IMR-90 (cell line): ENCODE data around the gene CACNA1F. TPM values are rescaled to one million over a fixed set of nuclear protein-coding genes. Genes with fewer than 3 reads are reported as not detected.

Source experiments
- ATAC-seq: fragments of 200-7000 bp; cut with Tn5 transposase; 2 replicates; pipeline ENCODE4 v1.9.1; 2020; ENCODE audit warnings: low read depth, mild to moderate bottlenecking, moderate library complexity
- BruUV-seq: library from RNA; stranded (reverse); fragments of 400-500 nt; replicated peaks from 2 replicates; lab custom pipeline; 2021; lab: Mats Ljungman, UMichigan
- CTCF ChIA-PET: fragments of 300-600 bp; formaldehyde crosslinking; extraction: SDS; loops from one replicate; lab custom pipeline; 2021; ENCODE audit warnings: antibody characterized with exemption; lab: Yijun Ruan, JAX
- POLR2A ChIA-PET: fragments of 300-600 bp; sonication (Branson Sonifier 250); formaldehyde crosslinking; loops from one replicate; lab custom pipeline; 2022; ENCODE audit warnings: antibody characterized with exemption; ENCODE audit not compliant: unreplicated experiment; lab: Charles Lee
- DNase-seq: peaks from one replicate; pipeline ENCODE4 v3.0.0; 2013
- H2AFZ ChIP-seq: replicated peaks from 2 replicates; pipeline ENCODE3; 2013; ENCODE audit warnings: low read length, mild to moderate bottlenecking; ENCODE audit not compliant: poor library complexity
- H2AK5ac ChIP-seq: 2 replicates; pipeline ENCODE4 v1.6.1; 2013; ENCODE audit warnings: low read depth, low read length, inconsistent platforms
- H2AK9ac ChIP-seq: replicated peaks from 2 replicates; pipeline ENCODE3; 2013; ENCODE audit warnings: mild to moderate bottlenecking, low read depth, low read length, moderate library complexity; ENCODE audit not compliant: poor library complexity
- H2BK120ac ChIP-seq: 2 replicates; pipeline ENCODE4 v1.6.1; 2013; ENCODE audit warnings: low read depth, low read length, inconsistent platforms
- H2BK15ac ChIP-seq: 3 replicates; pipeline ENCODE4 v1.6.1; 2013; ENCODE audit warnings: low read depth, low read length, inconsistent platforms
- H2BK20ac ChIP-seq: 2 replicates; pipeline ENCODE4 v1.6.1; 2013; ENCODE audit warnings: low read depth, mild to moderate bottlenecking, inconsistent platforms, low read length, moderate library complexity
- H2BK5ac ChIP-seq: 2 replicates; pipeline ENCODE4 v1.6.1; 2013; ENCODE audit warnings: mild to moderate bottlenecking, low read depth, low read length, inconsistent platforms; ENCODE audit not compliant: poor library complexity, severe bottlenecking
- H3K14ac ChIP-seq: replicated peaks from 2 replicates; pipeline ENCODE4 v1.6.1; 2013; ENCODE audit warnings: low read depth, low read length, inconsistent platforms
- H3K18ac ChIP-seq: 2 replicates; pipeline ENCODE4 v1.6.1; 2013; ENCODE audit warnings: low read depth, low read length, control low read depth
- H3K23ac ChIP-seq: 2 replicates; pipeline ENCODE4 v1.6.1; 2013; ENCODE audit warnings: low read depth, low read length, inconsistent platforms
- H3K27ac ChIP-seq: 2 replicates; pipeline ENCODE4 v1.5.1; 2013; ENCODE audit warnings: mild to moderate bottlenecking, control low read depth, low read length; ENCODE audit not compliant: insufficient read depth
- H3K27me3 ChIP-seq: 2 replicates; pipeline ENCODE4 v1.6.1; 2013; ENCODE audit warnings: low read length; ENCODE audit not compliant: control insufficient read depth, insufficient read depth
- H3K36me3 ChIP-seq: 2 replicates; pipeline ENCODE4 v1.6.1; 2013; ENCODE audit warnings: low read length, mixed read lengths; ENCODE audit not compliant: control insufficient read depth, insufficient read depth
- H3K4ac ChIP-seq: 2 replicates; pipeline ENCODE4 v1.6.1; 2013; ENCODE audit warnings: low read depth, low read length, inconsistent platforms
- H3K4me1 ChIP-seq: 2 replicates; pipeline ENCODE4 v1.6.1; 2013; ENCODE audit warnings: low read length, mixed read lengths; ENCODE audit not compliant: control insufficient read depth, insufficient read depth
- H3K4me2 ChIP-seq: 2 replicates; pipeline ENCODE4 v1.6.1; 2013; ENCODE audit warnings: low read depth, mild to moderate bottlenecking, control low read depth, low read length, moderate library complexity
- H3K4me3 ChIP-seq: 2 replicates; pipeline ENCODE4 v1.5.1; 2013; ENCODE audit warnings: low read depth, mild to moderate bottlenecking, control low read depth, low read length, moderate library complexity; ENCODE audit not compliant: insufficient read depth
- H3K56ac ChIP-seq: 2 replicates; pipeline ENCODE4 v1.6.1; 2013; ENCODE audit warnings: low read length, inconsistent platforms; ENCODE audit not compliant: insufficient read depth; ENCODE audit errors: extremely low read depth
- H3K79me1 ChIP-seq, 2 experiments: 2 replicates each; pipeline ENCODE4 v1.6.1; 2013; ENCODE audit warnings: low read length in 2 of 2, inconsistent platforms in 1 of 2, low read depth in 1 of 2
- H3K9ac ChIP-seq: 2 replicates; pipeline ENCODE4 v1.6.1; 2013; ENCODE audit warnings: low read depth, low read length, control low read depth
- H3K9me1 ChIP-seq: 2 replicates; pipeline ENCODE4 v1.6.1; 2013; ENCODE audit warnings: low read length, inconsistent platforms; ENCODE audit not compliant: insufficient read depth
- H3K9me3 ChIP-seq: 2 replicates; pipeline ENCODE4 v1.6.1; 2013; ENCODE audit warnings: low read length; ENCODE audit not compliant: control insufficient read depth, insufficient read depth
- H4K20me1 ChIP-seq: 2 replicates; pipeline ENCODE4 v1.6.1; 2013; ENCODE audit warnings: low read length, inconsistent platforms; ENCODE audit not compliant: insufficient read depth
- H4K5ac ChIP-seq: 2 replicates; pipeline ENCODE4 v1.6.1; 2013; ENCODE audit warnings: mild to moderate bottlenecking, low read depth, low read length, control low read depth
- H4K8ac ChIP-seq, 2 experiments: 2 replicates each; pipeline ENCODE4 v1.6.1; 2013; ENCODE audit warnings: low read depth in 2 of 2, low read length in 2 of 2, control low read depth in 1 of 2, inconsistent platforms in 1 of 2
- H4K91ac ChIP-seq: 2 replicates; pipeline ENCODE4 v1.6.1; 2013; ENCODE audit warnings: low read depth, low read length, inconsistent platforms; ENCODE audit not compliant: insufficient read depth
- CEBPB ChIP-seq: IDR thresholded peaks from 2 replicates; pipeline ENCODE4 v1.6.1; 2012; ENCODE audit warnings: low read depth, low read length, improper control_type of control experiment
- FOS ChIP-seq: fragments of 150-350 bp; IDR thresholded peaks from 2 replicates; pipeline ENCODE4 v1.6.1; 2016; ENCODE audit warnings: low read depth, low read length
- MAFK ChIP-seq: IDR thresholded peaks from 2 replicates; pipeline ENCODE4 v1.6.1; 2012; ENCODE audit warnings: low read depth, low read length, improper control_type of control experiment
- MAZ ChIP-seq: IDR thresholded peaks from 2 replicates; pipeline ENCODE4 v1.6.1; 2012; ENCODE audit warnings: low read depth, mild to moderate bottlenecking, low read length, improper control_type of control experiment, moderate library complexity, borderline replicate concordance
- MXI1 ChIP-seq: IDR thresholded peaks from 2 replicates; pipeline ENCODE4 v1.6.1; 2012; ENCODE audit warnings: low read depth, mild to moderate bottlenecking, low read length, moderate library complexity, borderline replicate concordance
- NFE2L2 ChIP-seq: fragments of 150-350 bp; IDR thresholded peaks from 2 replicates; pipeline ENCODE4 v1.6.1; 2016; ENCODE audit warnings: low read depth, mild to moderate bottlenecking, low read length
- POLR2A ChIP-seq: IDR thresholded peaks from 2 replicates; pipeline ENCODE4 v1.6.1; 2012; ENCODE audit warnings: mild to moderate bottlenecking, low read depth, low read length
- RAD21 ChIP-seq: IDR thresholded peaks from 2 replicates; pipeline ENCODE4 v1.6.1; 2012; ENCODE audit warnings: low read length, improper control_type of control experiment
- RCOR1 ChIP-seq: IDR thresholded peaks from 2 replicates; pipeline ENCODE4 v1.6.1; 2012; ENCODE audit warnings: mild to moderate bottlenecking, low read length, improper control_type of control experiment; ENCODE audit not compliant: insufficient replicate concordance
- RFX5 ChIP-seq: IDR thresholded peaks from 2 replicates; pipeline ENCODE4 v1.8.0; 2012; ENCODE audit warnings: low read depth, mild to moderate bottlenecking, low read length, moderate library complexity
- WGBS, 2 experiments: methylation state at CpG; one replicate each; pipeline versions ENCODE4 v1.1.5 to v1.1.7; 2013; ENCODE audit warnings: missing lambda C conversion rate in 2 of 2; ENCODE audit not compliant: insufficient read length in 1 of 2; ENCODE audit errors: extremely low coverage in 2 of 2; 5-methylcytosine and 5-hydroxymethylcytosine counted together
- dilution Hi-C: fragments of 300-500 bp; cut with HindIII; formaldehyde crosslinking; loops from one replicate; pipeline ENCODE4 v1.14.3; 2018; ENCODE audit warnings: low sequenced_read_pairs; ENCODE audit not compliant: unreplicated experiment
- in situ Hi-C: fragments of 300-500 bp; cut with MboI; formaldehyde crosslinking; loops from 3 replicates; pipeline ENCODE4 v1.14.3; 2019; ENCODE audit warnings: low sequenced_read_pairs, inconsistent platforms, mixed read lengths
- intact Hi-C: fragments of 100-400 bp; cut with micrococcal nuclease; formaldehyde crosslinking; loops from 2 replicates; pipeline ENCODE4 v1.10.0; 2022
- polyA plus RNA-seq, 3 experiments: library from polyadenylated mRNA; depleted of rRNA; stranded (reverse); fragments of >200 nt; gene quantifications; 2 replicates each; pipeline ENCODE4 v1.2.3, GENCODE V29; 2012; ENCODE audit warnings: low replicate concordance in 1 of 3
- total RNA-seq: library from RNA; depleted of rRNA; stranded (reverse); fragments of >200 nt; gene quantifications from 2 replicates; pipeline ENCODE4 v1.2.3, GENCODE V29; 2012
- TF ChIP-seq, protein P1 (sequence below): fragments of 150-350 bp; IDR thresholded peaks from 2 replicates; pipeline ENCODE4 v1.6.1; 2017; ENCODE audit warnings: mild to moderate bottlenecking, antibody characterized with exemption, low read length, low read depth
- TF ChIP-seq, protein P2 (sequence below): conservative IDR thresholded peaks from 2 replicates; pipeline ENCODE4 v1.5.1; 2012; ENCODE audit warnings: mild to moderate bottlenecking, low read depth, low read length, improper control_type of control experiment
- TF ChIP-seq, protein P3 (sequence below): fragments of 150-350 bp; IDR thresholded peaks from 2 replicates; pipeline ENCODE4 v1.6.1; 2016; ENCODE audit warnings: low read depth, mild to moderate bottlenecking, low read length, moderate library complexity, borderline replicate concordance

The CACNA1F gene
- total and polyA plus RNA-seq, 2 of the 4 experiments (the other 2 are of a cell fraction) = not detected

DNA sequence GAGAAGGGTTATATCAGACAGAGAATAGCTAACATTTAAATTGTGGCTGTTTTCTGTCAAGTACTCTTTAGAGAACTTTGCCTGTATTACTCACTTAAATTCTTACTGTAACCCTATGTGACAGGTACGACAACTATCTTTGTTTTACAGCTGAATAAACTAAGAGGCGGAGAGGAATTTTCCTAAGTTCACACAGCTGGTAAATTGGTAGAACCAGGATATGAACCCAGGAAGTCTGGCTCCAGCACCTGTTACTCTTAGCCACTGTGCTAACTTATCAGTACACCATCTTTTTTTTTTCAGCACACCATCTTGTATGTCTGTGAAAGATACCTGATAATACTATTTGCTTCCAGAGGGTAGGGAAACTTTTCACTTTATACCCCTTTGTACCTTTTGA lies 31.1 kb downstream of the CACNA1F start:
- Histone ChIP-seq H3K9me3 (no peaks in the 10 kb centered on the region), H4K91ac (no peak overlapping the region), H3K4ac (no peak overlapping the region), H3K4me1 (no peaks in the 10 kb centered on the region), H2AFZ (no peak overlapping the region), H3K23ac (no peak overlapping the region), H3K4me2 (no peak overlapping the region), H2AK9ac (no peak overlapping the region), H2BK20ac (no peak overlapping the region), H4K5ac (no peak overlapping the region), H3K27ac (no peak overlapping the region), H3K9me1 (no peaks in the 10 kb centered on the region), H2AK5ac (no peak overlapping the region), H3K14ac (no peak overlapping the region), H2BK120ac (no peak overlapping the region), H3K18ac (no peak overlapping the region), H4K8ac (no peak overlapping the region), H3K27me3 (peaks cover 15% of the 10 kb centered on the region), H3K79me1 (no peaks in the 10 kb centered on the region), H3K56ac (no peak overlapping the region), H3K4me3 (no peak overlapping the region), H3K36me3 (no peaks in the 10 kb centered on the region), H2BK5ac (no peak overlapping the region), H2BK15ac (no peak overlapping the region), H3K9ac (no peak overlapping the region), H4K20me1 (no peaks in the 10 kb centered on the region)
- intact Hi-C loops (no loop called here), in situ Hi-C loops (no loop called here), dilution Hi-C loops (no loop called here)
- no TSS peak for BruUV-seq
- ATAC-seq = no peak
- ChIA-PET CTCF (no interaction called here), POLR2A (no interaction called here)
- no CpG with 5 or more reads among the region's 2 CpGs for WGBS, 2 experiments
- no peak for DNase-seq
- no peak for TF ChIP-seq FOS
- TF ChIP-seq, protein P1, sequence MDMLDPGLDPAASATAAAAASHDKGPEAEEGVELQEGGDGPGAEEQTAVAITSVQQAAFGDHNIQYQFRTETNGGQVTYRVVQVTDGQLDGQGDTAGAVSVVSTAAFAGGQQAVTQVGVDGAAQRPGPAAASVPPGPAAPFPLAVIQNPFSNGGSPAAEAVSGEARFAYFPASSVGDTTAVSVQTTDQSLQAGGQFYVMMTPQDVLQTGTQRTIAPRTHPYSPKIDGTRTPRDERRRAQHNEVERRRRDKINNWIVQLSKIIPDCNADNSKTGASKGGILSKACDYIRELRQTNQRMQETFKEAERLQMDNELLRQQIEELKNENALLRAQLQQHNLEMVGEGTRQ = no peak
- no peak for TF ChIP-seq POLR2A
- TF ChIP-seq, protein P2, sequence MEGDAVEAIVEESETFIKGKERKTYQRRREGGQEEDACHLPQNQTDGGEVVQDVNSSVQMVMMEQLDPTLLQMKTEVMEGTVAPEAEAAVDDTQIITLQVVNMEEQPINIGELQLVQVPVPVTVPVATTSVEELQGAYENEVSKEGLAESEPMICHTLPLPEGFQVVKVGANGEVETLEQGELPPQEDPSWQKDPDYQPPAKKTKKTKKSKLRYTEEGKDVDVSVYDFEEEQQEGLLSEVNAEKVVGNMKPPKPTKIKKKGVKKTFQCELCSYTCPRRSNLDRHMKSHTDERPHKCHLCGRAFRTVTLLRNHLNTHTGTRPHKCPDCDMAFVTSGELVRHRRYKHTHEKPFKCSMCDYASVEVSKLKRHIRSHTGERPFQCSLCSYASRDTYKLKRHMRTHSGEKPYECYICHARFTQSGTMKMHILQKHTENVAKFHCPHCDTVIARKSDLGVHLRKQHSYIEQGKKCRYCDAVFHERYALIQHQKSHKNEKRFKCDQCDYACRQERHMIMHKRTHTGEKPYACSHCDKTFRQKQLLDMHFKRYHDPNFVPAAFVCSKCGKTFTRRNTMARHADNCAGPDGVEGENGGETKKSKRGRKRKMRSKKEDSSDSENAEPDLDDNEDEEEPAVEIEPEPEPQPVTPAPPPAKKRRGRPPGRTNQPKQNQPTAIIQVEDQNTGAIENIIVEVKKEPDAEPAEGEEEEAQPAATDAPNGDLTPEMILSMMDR = no peak
- TF ChIP-seq RFX5 = no peak
- no peak for TF ChIP-seq NFE2L2
- TF ChIP-seq RAD21 = no peak
- TF ChIP-seq RCOR1 = no peak
- TF ChIP-seq MAZ = no peak
- no peak for TF ChIP-seq MAFK
- no peak for TF ChIP-seq MXI1
- TF ChIP-seq, protein P3, sequence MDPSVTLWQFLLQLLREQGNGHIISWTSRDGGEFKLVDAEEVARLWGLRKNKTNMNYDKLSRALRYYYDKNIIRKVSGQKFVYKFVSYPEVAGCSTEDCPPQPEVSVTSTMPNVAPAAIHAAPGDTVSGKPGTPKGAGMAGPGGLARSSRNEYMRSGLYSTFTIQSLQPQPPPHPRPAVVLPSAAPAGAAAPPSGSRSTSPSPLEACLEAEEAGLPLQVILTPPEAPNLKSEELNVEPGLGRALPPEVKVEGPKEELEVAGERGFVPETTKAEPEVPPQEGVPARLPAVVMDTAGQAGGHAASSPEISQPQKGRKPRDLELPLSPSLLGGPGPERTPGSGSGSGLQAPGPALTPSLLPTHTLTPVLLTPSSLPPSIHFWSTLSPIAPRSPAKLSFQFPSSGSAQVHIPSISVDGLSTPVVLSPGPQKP = no peak
- no peak for TF ChIP-seq CEBPB
